ENCODE measurements around the gene DMD.

- TF ChIP-seq, protein P1, sequence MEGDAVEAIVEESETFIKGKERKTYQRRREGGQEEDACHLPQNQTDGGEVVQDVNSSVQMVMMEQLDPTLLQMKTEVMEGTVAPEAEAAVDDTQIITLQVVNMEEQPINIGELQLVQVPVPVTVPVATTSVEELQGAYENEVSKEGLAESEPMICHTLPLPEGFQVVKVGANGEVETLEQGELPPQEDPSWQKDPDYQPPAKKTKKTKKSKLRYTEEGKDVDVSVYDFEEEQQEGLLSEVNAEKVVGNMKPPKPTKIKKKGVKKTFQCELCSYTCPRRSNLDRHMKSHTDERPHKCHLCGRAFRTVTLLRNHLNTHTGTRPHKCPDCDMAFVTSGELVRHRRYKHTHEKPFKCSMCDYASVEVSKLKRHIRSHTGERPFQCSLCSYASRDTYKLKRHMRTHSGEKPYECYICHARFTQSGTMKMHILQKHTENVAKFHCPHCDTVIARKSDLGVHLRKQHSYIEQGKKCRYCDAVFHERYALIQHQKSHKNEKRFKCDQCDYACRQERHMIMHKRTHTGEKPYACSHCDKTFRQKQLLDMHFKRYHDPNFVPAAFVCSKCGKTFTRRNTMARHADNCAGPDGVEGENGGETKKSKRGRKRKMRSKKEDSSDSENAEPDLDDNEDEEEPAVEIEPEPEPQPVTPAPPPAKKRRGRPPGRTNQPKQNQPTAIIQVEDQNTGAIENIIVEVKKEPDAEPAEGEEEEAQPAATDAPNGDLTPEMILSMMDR (conservative IDR thresholded peaks at IDR 0.05 in 1 of 2, IDR thresholded peaks at IDR 0.05 in 1 of 2; ENCODE audit: low read depth in 1 of 2, low read length in 2 of 2): no peak
- TF ChIP-seq EZH2 (IDR thresholded peaks at IDR 0.05; ENCODE audit: low read length, missing control alignments): no peak
Observed at GRCh38 chrX:31132821-31133241, 2078.5 kb downstream of the DMD start.
